Naive thymus-derived CD4-positive, alpha-beta T cell (primary cell): ENCODE measurements around the gene S1PR1. TPM values are rescaled to one million over a fixed set of nuclear protein-coding genes. Genes with fewer than 3 reads are reported as not detected.
"Not testable (repeated sequence)": the region's sequence is repeated elsewhere in the genome, so short reads cannot be mapped to it uniquely, and the experiment has no call there.

ENCODE experiments used
- ATAC-seq: fragments of 150-1000 bp; cut with Tn5 transposase; 2 replicates; pipeline ENCODE4 v1.10.0; 2021; ENCODE audit warnings: mild to moderate bottlenecking, moderate library complexity
- CTCF ChIA-PET: fragments of 350-600 bp; sonication (Branson Sonifier 250); formaldehyde crosslinking; loops from one replicate; lab custom pipeline; 2021; ENCODE audit warnings: antibody characterized with exemption; lab: Charles Lee
- POLR2A ChIA-PET: fragments of 350-600 bp; sonication (Branson Sonifier 250); formaldehyde crosslinking; loops from one replicate; lab custom pipeline; 2021; ENCODE audit warnings: antibody characterized with exemption, inconsistent platforms; lab: Charles Lee
- DNase-seq, 9 donors: peaks; one replicate each; pipeline versions ENCODE4 v3.0.0 to v3.0.0-alpha.2; 2020 to 2022; ENCODE audit warnings: mixed read lengths in 1 of 9
- H3K27ac ChIP-seq: one replicate; pipeline ENCODE4 v1.7.0; 2013; ENCODE audit warnings: mild to moderate bottlenecking, low read depth, low read length, moderate library complexity
- H3K27me3 ChIP-seq, 2 donors: one replicate each; pipeline ENCODE4 v1.7.0; 2013; ENCODE audit warnings: low read length in 2 of 2, mild to moderate bottlenecking in 2 of 2, moderate library complexity in 2 of 2; ENCODE audit not compliant: control insufficient read depth in 2 of 2, insufficient read depth in 2 of 2
- H3K36me3 ChIP-seq, 3 experiments: 1 replicate in 2 of 3; 2 replicates in 1 of 3; pipeline ENCODE4 v1.7.0; 2013; ENCODE audit warnings: low read length in 3 of 3, mild to moderate bottlenecking in 3 of 3, moderate library complexity in 1 of 3; ENCODE audit not compliant: insufficient read depth in 3 of 3, control insufficient read depth in 2 of 3
- H3K4me1 ChIP-seq, 2 donors: one replicate each; pipeline ENCODE4 v1.7.0; 2013; ENCODE audit warnings: low read length in 2 of 2, mild to moderate bottlenecking in 2 of 2, moderate library complexity in 1 of 2; ENCODE audit not compliant: control insufficient read depth in 2 of 2, insufficient read depth in 2 of 2
- H3K4me3 ChIP-seq: 2 replicates; pipeline ENCODE4 v1.7.0; 2013; ENCODE audit warnings: mild to moderate bottlenecking, low read length
- H3K9me3 ChIP-seq, 3 experiments: 1 replicate in 2 of 3; 2 replicates in 1 of 3; pipeline ENCODE4 v1.7.0; 2013; ENCODE audit warnings: low read length in 3 of 3; ENCODE audit not compliant: control insufficient read depth in 2 of 3
- H3K27ac Mint-ChIP-seq, 9 donors: one replicate each; pipeline ENCODE4 v1.8.0; 2020 to 2022; ENCODE audit warnings: mixed read lengths in 9 of 9, mild to moderate bottlenecking in 8 of 9, moderate library complexity in 5 of 9, inconsistent platforms in 2 of 9
- H3K27me3 Mint-ChIP-seq, 5 donors: one replicate each; pipeline ENCODE4 v1.8.0; 2021 to 2022; ENCODE audit warnings: mixed read lengths in 5 of 5, mild to moderate bottlenecking in 1 of 5
- H3K36me3 Mint-ChIP-seq, 5 donors: one replicate each; pipeline ENCODE4 v1.8.0; 2020 to 2022; ENCODE audit warnings: mixed read lengths in 5 of 5, mild to moderate bottlenecking in 3 of 5, inconsistent platforms in 1 of 5
- H3K4me1 Mint-ChIP-seq, 7 donors: one replicate each; pipeline ENCODE4 v1.8.0; 2020 to 2022; ENCODE audit warnings: mixed read lengths in 7 of 7, mild to moderate bottlenecking in 3 of 7, inconsistent platforms in 1 of 7
- H3K4me3 Mint-ChIP-seq, 10 donors: one replicate each; pipeline ENCODE4 v1.8.0; 2020 to 2022; ENCODE audit warnings: mild to moderate bottlenecking in 10 of 10, mixed read lengths in 10 of 10, moderate library complexity in 6 of 10, inconsistent platforms in 2 of 10
- H3K9me3 Mint-ChIP-seq, 11 donors: one replicate each; pipeline ENCODE4 v1.8.0; 2020 to 2022; ENCODE audit warnings: mixed read lengths in 11 of 11, mild to moderate bottlenecking in 4 of 11, inconsistent platforms in 1 of 11, moderate library complexity in 1 of 11
- intact Hi-C, 2 donors: fragments of 100-400 bp; cut with micrococcal nuclease; formaldehyde crosslinking; loops; one replicate each; pipeline ENCODE4 v1.15.1; 2023
- polyA plus RNA-seq, 2 donors: library from polyadenylated mRNA; unstranded; fragments of 300-500 nt; fragmentation: Illumina TruSeq; gene quantifications; one replicate each; pipeline ENCODE4 v1.2.3, GENCODE V29; 2021
- total RNA-seq, 6 experiments: library from RNA in 5 of 6; stranded (reverse) in 5 of 6; gene quantifications; 1 replicate in 5 of 6; 2 replicates in 1 of 6; pipeline ENCODE4 v1.2.3 and lab custom pipeline; 2021 to 2026

S1PR1 gene
- total and polyA plus RNA-seq, 7 experiments from 2014 or later: 116 to 305 (median 247) TPM

GRCh38 chr1:101227837-101228236 is 9.0 kb upstream of the S1PR1 start:
- peaks cover 0 to 8% (median 2%) of the 10 kb centered on the region in 11 donors for H3K9me3 Mint-ChIP-seq
- no peak overlapping the region for H3K4me3 Mint-ChIP-seq
- H3K36me3 Mint-ChIP-seq: peaks cover 0 to 31% (median 0%) of the 10 kb centered on the region in 5 donors
- no peaks in the 10 kb centered on the region for H3K27me3 ChIP-seq
- ChIA-PET POLR2A (interaction anchor here (0.7 to 1.8 kb wide), 4 partner anchors 8 to 102 kb away, joined by 3 to 7 read pairs (median 4); partner anchors contain the start of gene S1PR1), CTCF (interaction anchor here (1.1 kb wide), 1 partner anchor 61 kb away, joined by 3 read pairs; no protein-coding TSS in a partner anchor)
- H3K4me1 Mint-ChIP-seq: peaks cover 11 to 38% (median 28%) of the 10 kb centered on the region in 7 donors
- no peaks in the 10 kb centered on the region for H3K9me3 ChIP-seq
- ATAC-seq (no peak), DNase-seq (no peak)
- peak overlapping the region in 1 of 9 donors; percentile 100 for H3K27ac Mint-ChIP-seq
- intact Hi-C loops: loop anchor here in 1 of 2 donors (1.0 kb wide), 1 partner anchor 11 kb away; no protein-coding TSS in a partner anchor
- no peak overlapping the region for H3K27ac ChIP-seq
- no peak overlapping the region for H3K4me3 ChIP-seq
- no peaks in the 10 kb centered on the region for H3K27me3 Mint-ChIP-seq
- no peaks in the 10 kb centered on the region for H3K36me3 ChIP-seq
- H3K4me1 ChIP-seq: peaks cover 0 to 2% of the 10 kb centered on the region in 2 donors

- H3K36me3 Mint-ChIP-seq: peaks cover 0 to 38% (median 0%) of the 10 kb centered on the region in 5 donors
- no peaks in the 10 kb centered on the region for H3K27me3 Mint-ChIP-seq
- intact Hi-C loops: loop anchor here in 1 of 2 donors (1.0 kb wide), 1 partner anchor 11 kb away; no protein-coding TSS in a partner anchor
- H3K27ac ChIP-seq: no peak overlapping the region
- no peaks in the 10 kb centered on the region for H3K9me3 ChIP-seq
- no peak overlapping the region for H3K4me3 Mint-ChIP-seq
- peak overlapping the region in 5 of 9 donors; percentile 4 to 100 (median 25) for H3K27ac Mint-ChIP-seq
- H3K4me3 ChIP-seq: no peak overlapping the region
- ChIA-PET POLR2A (interaction anchor here (1.3 to 1.8 kb wide), 2 partner anchors 12 to 19 kb away, joined by 3 to 5 read pairs; no protein-coding TSS in a partner anchor), CTCF (no interaction called here)
- ATAC-seq (peak; percentile 20), DNase-seq (no peak)
- no peaks in the 10 kb centered on the region for H3K36me3 ChIP-seq
- H3K4me1 ChIP-seq: peaks cover 0 to 7% of the 10 kb centered on the region in 2 donors
- H3K9me3 Mint-ChIP-seq: peaks cover 0 to 8% (median 2%) of the 10 kb centered on the region in 11 donors
- H3K4me1 Mint-ChIP-seq: peaks cover 17 to 45% (median 35%) of the 10 kb centered on the region in 7 donors
- H3K27me3 ChIP-seq: no peaks in the 10 kb centered on the region
These were observed 8.2 kb upstream of the S1PR1 start for GRCh38 chr1:101228424-101229134.

DNA sequence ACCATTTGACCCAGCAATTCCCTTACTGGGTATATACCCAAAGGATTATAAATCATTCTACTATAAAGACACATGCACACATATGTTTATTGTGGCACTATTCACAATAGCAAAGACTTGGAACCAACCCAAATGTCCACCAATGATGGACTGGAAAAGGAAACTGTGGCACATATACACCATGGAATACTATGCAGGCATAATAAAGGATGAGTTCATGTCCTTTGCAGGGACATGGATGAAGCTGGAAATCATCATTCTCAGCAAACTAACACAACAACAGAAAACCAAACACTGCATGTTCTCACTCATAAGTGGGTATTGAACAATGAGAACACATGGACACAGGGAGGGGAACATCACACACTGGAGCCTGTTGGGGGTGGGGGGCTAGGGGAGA is 4.6 kb upstream of the S1PR1 start:
- CTCF ChIA-PET, H3K9me3 ChIP-seq, DNase-seq, H3K4me3 ChIP-seq, ATAC-seq, H3K27me3 ChIP-seq, intact Hi-C loops, H3K27ac ChIP-seq, H3K27me3 Mint-ChIP-seq: not testable (repeated sequence)
- Histone ChIP-seq H3K4me1 (peaks cover 11 to 21% of the 10 kb centered on the region in 2 donors), H3K36me3 (peaks cover 0 to 14% (median 0%) of the 10 kb centered on the region in 3 experiments)
- peak overlapping the region in 8 of 9 donors; percentile 16 to 100 (median 58) for H3K27ac Mint-ChIP-seq
- POLR2A ChIA-PET: interaction anchor here (1.3 to 23.6 kb wide), 3 partner anchors 14 to 120 kb away, joined by 8 to 633 read pairs (median 53); no protein-coding TSS in a partner anchor
- H3K9me3 Mint-ChIP-seq: peaks cover 0 to 15% (median 2%) of the 10 kb centered on the region in 11 donors
- peaks cover 28 to 64% (median 52%) of the 10 kb centered on the region in 7 donors for H3K4me1 Mint-ChIP-seq
- H3K4me3 Mint-ChIP-seq: peak overlapping the region in 1 of 10 donors; percentile 31
- H3K36me3 Mint-ChIP-seq: peaks cover 0 to 50% (median 14%) of the 10 kb centered on the region in 5 donors

- no peak for ATAC-seq
- H3K27ac ChIP-seq: no peak overlapping the region
- intact Hi-C loops: no loop called here
These were observed 3.3 kb upstream of the S1PR1 start for GRCh38 chr1:101233495-101233894.

GRCh38 chr1:101235216-101235695 is 1.6 kb upstream of the S1PR1 start:
- H3K4me3 Mint-ChIP-seq: peak overlapping the region; percentile 90 to 100 (median 98)
- H3K4me1 Mint-ChIP-seq: peaks cover 39 to 54% (median 51%) of the 10 kb centered on the region in 7 donors
- peaks cover 0 to 4% (median 0%) of the 10 kb centered on the region in 5 donors for H3K27me3 Mint-ChIP-seq
- Histone ChIP-seq H3K27ac (peak overlapping the region; percentile 94), H3K4me1 (peaks cover 11 to 29% of the 10 kb centered on the region in 2 donors), H3K36me3 (peaks cover 14 to 34% (median 16%) of the 10 kb centered on the region in 3 experiments), H3K4me3 (peak overlapping the region; percentile 95), H3K27me3 (no peaks in the 10 kb centered on the region), H3K9me3 (no peaks in the 10 kb centered on the region)
- intact Hi-C loops: loop anchor here (1.0 to 5.0 kb wide), 10 partner anchors 30 to 1198 kb away; partner anchors contain the start of gene CDC14A (in 1 of the 2)
- H3K27ac Mint-ChIP-seq: peak overlapping the region; percentile 93 to 100 (median 99)
- DNase-seq: peak in 4 of 9 donors; percentile 68 to 77 (median 72)
- CTCF ChIA-PET: interaction anchor here (0.6 to 3.1 kb wide), 13 partner anchors 9 to 312 kb away, joined by 3 to 24 read pairs (median 5); no protein-coding TSS in a partner anchor
- H3K9me3 Mint-ChIP-seq: peaks cover 0 to 18% (median 2%) of the 10 kb centered on the region in 11 donors
- POLR2A ChIA-PET: interaction anchor here (0.6 to 23.6 kb wide), 43 partner anchors 8 to 789 kb away, joined by 3 to 633 read pairs (median 6); no protein-coding TSS in a partner anchor
- peaks cover 18 to 69% (median 23%) of the 10 kb centered on the region in 5 donors for H3K36me3 Mint-ChIP-seq
- ATAC-seq: peak; percentile 35

More at GRCh38 chr1:101233495-101233894, 3.3 kb upstream of the S1PR1 start:
- ChIA-PET POLR2A (interaction anchor here (0.6 to 23.6 kb wide), 13 partner anchors 11 to 311 kb away, joined by 3 to 633 read pairs (median 4); no protein-coding TSS in a partner anchor), CTCF (interaction anchor here (0.7 to 1.3 kb wide), 4 partner anchors 15 to 124 kb away, joined by 3 to 4 read pairs (median 4); no protein-coding TSS in a partner anchor)
- Histone ChIP-seq H3K27me3 (no peaks in the 10 kb centered on the region), H3K36me3 (peaks cover 0 to 19% (median 0%) of the 10 kb centered on the region in 3 experiments), H3K4me3 (no peak overlapping the region), H3K4me1 (peaks cover 11 to 21% of the 10 kb centered on the region in 2 donors), H3K9me3 (no peaks in the 10 kb centered on the region)
- peaks cover 0 to 15% (median 2%) of the 10 kb centered on the region in 11 donors for H3K9me3 Mint-ChIP-seq
- H3K4me3 Mint-ChIP-seq: peak overlapping the region in 6 of 10 donors; percentile 2 to 69 (median 22)
- no peak for DNase-seq
- H3K4me1 Mint-ChIP-seq: peaks cover 28 to 57% (median 46%) of the 10 kb centered on the region in 7 donors
- H3K27ac Mint-ChIP-seq: peak overlapping the region; percentile 57 to 100 (median 79)
- H3K27me3 Mint-ChIP-seq: peaks cover 0 to 4% (median 0%) of the 10 kb centered on the region in 5 donors
- H3K36me3 Mint-ChIP-seq: peaks cover under 1 to 60% (median 17%) of the 10 kb centered on the region in 5 donors
